ENCODE measurements around the gene SYPL1.

SYPL1 gene

DNA sequence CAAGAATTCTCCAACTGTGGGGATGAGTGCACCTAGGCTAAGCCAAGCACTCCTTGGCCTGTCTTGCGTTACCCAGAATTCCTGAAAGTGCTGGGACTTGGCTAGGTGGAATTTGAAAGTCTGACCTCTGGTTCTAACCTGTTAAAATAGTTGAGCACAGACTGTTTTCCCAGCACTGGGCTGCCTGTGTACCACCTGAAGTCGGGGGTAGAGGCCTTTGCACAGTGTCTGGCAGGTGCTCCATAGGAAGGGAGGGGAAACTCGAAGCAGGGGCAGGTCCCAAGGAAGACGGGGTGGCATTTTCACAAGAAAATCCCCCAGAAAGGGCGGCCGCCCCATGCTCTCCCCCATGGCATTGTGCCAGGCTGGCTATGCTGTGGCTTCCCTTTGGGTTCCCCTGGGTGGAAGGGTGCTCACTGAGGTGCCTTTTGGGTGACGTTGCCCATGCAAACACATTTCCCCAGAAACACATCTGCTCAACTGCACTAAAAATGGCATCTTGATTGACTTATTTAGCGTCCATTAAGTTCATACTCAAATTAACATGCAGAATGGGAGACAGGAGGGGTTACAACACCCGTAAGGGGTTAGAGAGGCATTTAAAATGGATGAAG is 62.9 kb downstream of the SYPL1 start:
- DNase-seq: no peak

DNA sequence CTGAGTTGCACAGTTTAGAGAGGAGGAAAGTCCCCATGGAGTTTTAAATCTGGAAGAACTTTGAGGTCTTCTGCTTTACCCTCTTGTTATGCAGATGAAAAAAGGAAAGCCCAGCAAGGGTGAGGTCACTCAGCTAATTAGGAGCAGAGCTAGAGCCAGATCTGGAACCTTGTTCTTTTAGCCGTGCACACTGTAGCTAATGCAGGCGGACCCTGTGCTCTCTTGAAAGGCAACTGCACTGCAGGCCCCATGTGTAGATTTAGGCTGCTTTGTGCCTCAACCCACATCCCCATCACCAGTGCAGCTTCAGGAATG is 63.4 kb downstream of the SYPL1 start:
- DNase-seq: no peak

DNA sequence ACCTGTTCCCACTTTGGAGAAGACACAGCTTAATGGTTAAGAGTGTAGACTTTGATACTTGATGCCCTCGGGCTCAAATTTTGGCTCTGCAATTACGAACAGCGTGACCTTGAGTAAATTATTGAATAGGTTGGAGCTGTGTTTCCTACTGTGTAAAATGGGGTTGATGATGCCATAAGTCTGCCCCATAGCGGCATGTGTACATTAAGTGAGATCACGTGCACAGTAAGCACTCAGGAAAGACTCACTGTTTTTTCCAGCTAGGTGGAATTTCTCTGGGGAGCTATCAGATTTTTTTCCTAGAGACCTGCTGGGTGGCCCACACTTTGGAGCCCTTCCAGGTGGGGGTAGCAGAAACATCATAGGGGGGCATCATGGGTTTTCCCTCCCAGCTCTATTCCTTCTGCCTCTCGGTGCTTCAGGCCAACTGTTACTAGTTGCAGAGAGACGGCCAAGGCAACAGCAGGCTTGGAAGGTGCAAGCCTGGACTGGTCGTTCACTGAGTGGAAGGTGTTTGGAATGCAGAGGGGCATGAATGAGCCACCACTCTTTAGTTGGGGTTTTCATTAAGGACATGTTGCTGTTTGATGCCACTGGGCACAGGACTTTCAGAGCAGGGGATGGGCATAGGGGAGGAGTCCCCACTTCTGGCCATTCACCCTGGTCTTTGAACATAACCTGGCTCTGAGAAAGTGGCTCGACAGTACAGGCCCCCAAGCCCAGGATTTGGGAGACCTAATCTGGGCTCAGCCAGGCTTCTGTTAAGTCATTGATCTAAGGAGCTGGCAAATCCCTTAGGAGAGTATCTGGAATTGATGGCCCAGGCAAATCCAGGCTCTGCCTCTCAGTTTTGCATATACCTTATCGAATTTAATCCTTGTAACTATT is 64.0 kb downstream of the SYPL1 start:
- no peak for DNase-seq

DNA sequence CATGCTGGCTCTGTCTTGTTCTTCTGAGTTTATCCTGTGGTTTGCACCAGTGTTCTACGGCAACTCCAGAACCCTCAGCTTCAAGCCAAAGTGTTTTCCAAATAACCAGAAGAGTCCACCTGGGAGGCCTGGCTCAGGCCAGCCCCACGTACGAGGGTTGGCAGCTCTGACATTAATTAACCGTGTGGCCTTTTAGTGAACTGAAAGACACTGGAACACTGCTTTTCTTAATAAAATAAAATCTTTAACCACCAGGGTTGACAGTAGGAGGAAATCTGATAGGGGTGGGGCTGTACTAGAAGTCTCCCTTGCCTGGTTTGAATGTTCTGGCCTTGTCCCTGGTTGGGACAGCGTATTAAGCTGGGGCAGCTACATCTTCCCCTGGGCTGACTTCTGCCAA is 64.9 kb downstream of the SYPL1 start:
- no peak for DNase-seq

DNA sequence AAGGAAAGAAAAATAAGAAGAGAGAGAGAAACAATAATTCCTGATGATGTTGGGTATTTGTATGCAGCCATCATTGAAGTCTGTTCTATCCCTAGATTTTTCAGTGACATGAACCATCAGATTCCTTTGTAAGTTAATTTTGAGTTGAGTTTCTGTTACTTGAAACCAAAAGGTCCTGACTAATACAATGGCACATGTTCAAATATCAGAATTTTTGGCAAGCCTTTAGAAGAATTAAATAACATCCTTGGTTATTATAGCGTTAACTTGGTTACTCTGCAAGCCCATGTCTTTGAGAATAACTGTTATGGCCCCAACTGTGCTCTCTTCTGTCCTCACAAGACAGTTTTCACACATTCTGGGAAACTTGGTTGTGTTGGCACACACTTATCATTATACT is 66.5 kb downstream of the SYPL1 start:
- DNase-seq: no peak

DNA sequence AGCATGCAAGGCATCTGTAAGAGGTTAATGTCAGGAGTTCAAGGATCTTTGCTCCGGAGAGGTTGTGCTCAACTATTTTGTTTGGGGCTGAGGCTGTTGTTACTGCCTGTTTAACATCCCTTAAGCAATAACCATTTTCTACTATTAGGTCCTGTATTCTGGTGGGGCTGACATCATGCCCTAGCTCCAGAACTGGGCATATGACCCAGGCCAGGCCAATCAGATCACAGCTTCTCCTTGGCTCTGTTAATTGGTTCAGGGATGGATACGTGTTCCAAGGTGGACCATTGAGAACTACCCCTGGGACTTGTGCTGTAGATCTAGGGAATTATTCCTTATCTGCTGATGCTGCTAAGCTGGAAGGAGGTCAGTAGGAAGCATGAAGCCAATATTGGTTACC is 67.0 kb downstream of the SYPL1 start:
- DNase-seq: no peak

DNA sequence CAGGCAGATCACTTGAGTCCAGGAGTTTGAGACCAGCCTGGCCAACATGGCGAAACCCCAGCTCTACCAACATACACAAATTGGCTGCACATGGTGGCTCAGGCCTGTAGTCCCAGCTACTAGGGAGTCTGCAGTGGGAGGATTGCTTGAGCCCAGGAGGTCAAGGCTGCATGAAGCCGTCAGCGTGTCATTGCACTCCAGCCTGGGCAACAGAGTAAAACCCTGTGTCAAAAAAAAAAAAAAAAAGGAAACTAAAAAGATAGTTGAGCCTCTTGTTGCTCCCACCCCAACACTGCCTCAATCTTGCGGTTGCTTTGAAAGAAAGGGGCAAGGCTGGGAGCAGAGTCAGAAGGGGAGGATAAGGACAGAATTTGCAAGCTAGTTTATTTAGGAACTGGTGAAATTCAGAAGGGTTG is 69.9 kb downstream of the SYPL1 start:
- DNase-seq: no peak

DNA sequence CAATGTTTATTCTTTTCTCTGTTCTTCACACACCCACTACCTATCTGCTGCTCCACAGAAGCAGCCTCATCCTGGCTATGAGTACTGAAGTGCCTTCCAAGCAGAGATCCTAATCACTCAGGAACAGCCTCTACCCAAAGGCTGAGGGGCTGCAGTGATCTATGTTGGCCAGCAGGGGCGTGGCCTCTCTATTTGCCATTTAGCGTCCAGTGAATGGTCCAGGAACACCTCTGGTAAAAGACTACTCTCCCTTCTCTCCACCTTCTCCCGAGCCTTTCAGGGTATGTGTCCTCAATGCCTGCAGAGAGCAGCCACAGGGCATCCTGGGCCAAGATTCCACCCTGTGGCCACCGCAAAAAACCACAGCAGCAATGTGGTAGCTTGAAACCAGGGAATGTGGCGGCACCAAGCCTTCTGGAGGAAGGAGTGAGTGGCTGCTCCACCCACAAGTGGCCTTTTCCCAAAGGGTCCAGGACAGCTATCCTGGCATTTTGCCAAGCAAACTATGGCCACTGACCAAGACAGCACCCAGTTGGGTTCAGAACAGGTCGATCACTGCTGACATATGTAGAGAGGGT is 70.9 kb downstream of the SYPL1 start:
- no peak for DNase-seq

All from NK-92 treated with Interleukin-12 subunit alpha and Interleukin-12 subunit beta, amount 100 ng/mL, for 24 hours (cell line).